Natural killer cell (primary cell): Measurements from ENCODE around the gene HSD3B7. TPM values are rescaled to one million over a fixed set of nuclear protein-coding genes. Genes with fewer than 3 reads are reported as not detected.

Experiments used
- ATAC-seq, 3 donors: fragments of 150-1000 bp in 2 of 3; fragments of 200-7000 bp in 1 of 3; cut with Tn5 transposase; 1 replicate in 1 of 3; 2 replicates in 2 of 3; pipeline ENCODE4 v1.10.0; 2021; ENCODE audit warnings: mild to moderate bottlenecking in 2 of 3, moderate library complexity in 2 of 3
- DNase-seq, 2 donors: peaks; one replicate each; pipeline versions ENCODE4 v3.0.0 to v3.0.0-alpha.2; 2013 to 2021; ENCODE audit warnings: mixed read lengths in 1 of 2
- H3K27ac ChIP-seq: one replicate; pipeline ENCODE4 v1.5.1; 2013; ENCODE audit warnings: mild to moderate bottlenecking, low read length
- H3K27me3 ChIP-seq: one replicate; pipeline ENCODE4 v1.6.1; 2013; ENCODE audit warnings: low read length; ENCODE audit not compliant: control insufficient read depth, insufficient read depth
- H3K36me3 ChIP-seq: one replicate; pipeline ENCODE4 v1.6.1; 2013; ENCODE audit warnings: low read length; ENCODE audit not compliant: control insufficient read depth, insufficient read depth
- H3K4me1 ChIP-seq: one replicate; pipeline ENCODE4 v1.6.1; 2013; ENCODE audit warnings: low read length; ENCODE audit not compliant: control insufficient read depth, insufficient read depth
- H3K4me3 ChIP-seq: one replicate; pipeline ENCODE4 v1.5.1; 2013; ENCODE audit warnings: low read length
- H3K9me3 ChIP-seq: one replicate; pipeline ENCODE4 v1.6.1; 2013; ENCODE audit warnings: low read length; ENCODE audit not compliant: control insufficient read depth, insufficient read depth
- H3K27ac Mint-ChIP-seq, 2 donors: one replicate each; pipeline ENCODE4 v1.8.0; 2022; ENCODE audit warnings: mild to moderate bottlenecking in 2 of 2, mixed read lengths in 2 of 2, moderate library complexity in 1 of 2
- H3K27me3 Mint-ChIP-seq, 2 donors: one replicate each; pipeline ENCODE4 v1.8.0; 2022; ENCODE audit warnings: low read depth in 2 of 2, mixed read lengths in 2 of 2
- H3K36me3 Mint-ChIP-seq: one replicate; pipeline ENCODE4 v1.8.0; 2022; ENCODE audit warnings: mixed read lengths
- H3K4me1 Mint-ChIP-seq, 2 donors: one replicate each; pipeline ENCODE4 v1.8.0; 2022; ENCODE audit warnings: mixed read lengths in 2 of 2
- H3K4me3 Mint-ChIP-seq: one replicate; pipeline ENCODE4 v1.8.0; 2022; ENCODE audit warnings: mild to moderate bottlenecking, moderate library complexity, mixed read lengths
- H3K9me3 Mint-ChIP-seq, 2 donors: one replicate each; pipeline ENCODE4 v1.8.0; 2022; ENCODE audit warnings: mixed read lengths in 2 of 2
- CTCF ChIP-seq: fragments of 200-600 bp; IDR thresholded peaks from one replicate; pipeline ENCODE4 v1.8.0; 2022; ENCODE audit warnings: antibody characterized with exemption
- WGBS: methylation state at CpG from one replicate; pipeline ENCODE4 v1.1.7; 2013; ENCODE audit warnings: missing lambda C conversion rate; ENCODE audit not compliant: insufficient coverage; 5-methylcytosine and 5-hydroxymethylcytosine counted together
- intact Hi-C: fragments of 100-400 bp; cut with micrococcal nuclease; formaldehyde crosslinking; loops from one replicate; pipeline ENCODE4 v1.14.2; 2022
- total RNA-seq, 4 donors: library from RNA; stranded (reverse); fragments of 120-200 nt in 1 of 4; gene quantifications; one replicate each; pipeline versions ENCODE4 v1.2.3 to v1.2.4, GENCODE V29; 2013 to 2022

The HSD3B7 gene
- total RNA-seq, 3 donors from 2014 or later (not counting 1 experiment from before 2014, with no cell fraction given) = 0.26 to 2.1 (median 0.39) TPM

- H3K4me3 Mint-ChIP-seq = no peak overlapping the region
- WGBS = 63% methylated on average over 42 of the region's 44 CpGs
- Histone ChIP-seq H3K27me3 (no peaks in the 10 kb centered on the region), H3K27ac (peak overlapping the region; percentile 71), H3K9me3 (no peaks in the 10 kb centered on the region), H3K36me3 (no peaks in the 10 kb centered on the region), H3K4me3 (peak overlapping the region; percentile 74), H3K4me1 (peaks cover 27% of the 10 kb centered on the region)
- H3K27ac Mint-ChIP-seq = peak overlapping the region in 1 of 2 donors; percentile 88
- TF ChIP-seq CTCF = no peak
- ATAC-seq = peak in 2 of 3 donors; percentile 16 to 22
- no peaks in the 10 kb centered on the region for H3K27me3 Mint-ChIP-seq
- no peaks in the 10 kb centered on the region for H3K36me3 Mint-ChIP-seq
- peak in 1 of 2 donors; percentile 35 for DNase-seq
- intact Hi-C loops = no loop called here
- no peaks in the 10 kb centered on the region for H3K9me3 Mint-ChIP-seq
- H3K4me1 Mint-ChIP-seq = peaks cover 10 to 28% of the 10 kb centered on the region in 2 donors
Measured at GRCh38 chr16:30947859-30948666, 36.9 kb upstream of the HSD3B7 start.

DNA sequence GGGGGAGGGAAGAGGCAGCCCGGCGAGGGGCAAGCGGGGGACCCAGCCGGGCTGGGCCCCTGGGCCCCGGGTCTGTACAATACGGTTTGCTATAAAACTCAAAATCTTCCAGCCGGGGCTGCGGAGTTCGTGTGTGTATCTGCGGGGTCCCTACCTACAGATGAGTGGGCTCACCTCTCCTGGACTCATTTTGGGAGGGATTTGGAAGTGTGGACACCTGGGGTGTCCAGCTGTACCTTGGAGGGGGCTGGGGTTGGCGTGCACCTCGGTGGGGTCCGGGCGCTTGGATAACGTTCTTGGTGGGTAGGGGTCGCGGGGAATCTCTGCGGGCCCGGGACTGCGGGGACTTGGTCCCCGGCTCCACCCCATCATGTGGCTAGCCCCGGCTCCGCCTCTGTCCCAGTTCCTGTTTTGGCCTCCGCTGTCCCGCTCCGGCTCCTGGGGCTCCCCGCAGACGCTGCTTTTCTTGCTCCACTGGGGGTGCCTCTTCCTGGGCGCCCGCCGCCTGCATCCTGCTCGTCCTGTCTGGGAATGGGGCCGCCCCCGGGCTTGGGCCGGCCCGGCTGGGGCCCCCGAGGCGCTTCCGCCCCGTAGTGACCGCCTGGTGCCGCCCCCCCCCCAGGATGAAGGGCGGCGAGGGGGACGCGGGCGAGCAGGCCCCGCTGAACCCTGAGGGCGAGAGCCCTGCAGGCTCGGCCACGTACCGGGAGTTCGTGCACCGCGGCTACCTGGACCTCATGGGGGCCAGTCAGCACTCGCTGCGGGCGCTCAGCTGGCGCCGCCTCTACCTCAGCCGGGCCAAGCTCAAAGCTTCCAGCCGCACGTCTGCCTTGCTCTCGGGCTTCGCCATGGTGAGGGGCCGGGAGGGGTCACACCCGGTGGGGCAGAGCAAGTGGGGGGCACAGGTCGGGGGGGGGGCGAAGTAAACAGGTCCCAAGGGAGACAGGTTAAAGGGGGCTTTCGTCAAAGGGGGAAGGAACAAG, 36.0 kb upstream of the HSD3B7 start, which contains the start of gene ORAI3:
Gene ORAI3 (plus strand): TSS at position 402 of the 983 bp plus-strand sequence. CDS start 222 bp downstream, at position 624.
- no peak for TF ChIP-seq CTCF
- Histone ChIP-seq H3K9me3 (no peaks in the 10 kb centered on the region), H3K36me3 (no peaks in the 10 kb centered on the region), H3K4me3 (peak within 1 kb of the TSS; percentile 74), H3K4me1 (peaks cover 30% of the 10 kb centered on the region), H3K27me3 (no peaks in the 10 kb centered on the region), H3K27ac (peak within 1 kb of the TSS; percentile 71)
- H3K4me1 Mint-ChIP-seq = peaks cover 10 to 34% of the 10 kb centered on the region in 2 donors
- H3K27ac Mint-ChIP-seq = peak within 1 kb of the TSS; percentile 60 to 88
- ATAC-seq = peak; percentile 63 to 77 (median 67)
- H3K27me3 Mint-ChIP-seq = no peaks in the 10 kb centered on the region
- 2% methylated on average over 70 of the region's 70 CpGs for WGBS
- no peaks in the 10 kb centered on the region for H3K9me3 Mint-ChIP-seq
- peak within 1 kb of the TSS; percentile 92 for H3K4me3 Mint-ChIP-seq
- peak in 1 of 2 donors; percentile 62 for DNase-seq
- intact Hi-C loops = no loop called here
- no peaks in the 10 kb centered on the region for H3K36me3 Mint-ChIP-seq

DNA sequence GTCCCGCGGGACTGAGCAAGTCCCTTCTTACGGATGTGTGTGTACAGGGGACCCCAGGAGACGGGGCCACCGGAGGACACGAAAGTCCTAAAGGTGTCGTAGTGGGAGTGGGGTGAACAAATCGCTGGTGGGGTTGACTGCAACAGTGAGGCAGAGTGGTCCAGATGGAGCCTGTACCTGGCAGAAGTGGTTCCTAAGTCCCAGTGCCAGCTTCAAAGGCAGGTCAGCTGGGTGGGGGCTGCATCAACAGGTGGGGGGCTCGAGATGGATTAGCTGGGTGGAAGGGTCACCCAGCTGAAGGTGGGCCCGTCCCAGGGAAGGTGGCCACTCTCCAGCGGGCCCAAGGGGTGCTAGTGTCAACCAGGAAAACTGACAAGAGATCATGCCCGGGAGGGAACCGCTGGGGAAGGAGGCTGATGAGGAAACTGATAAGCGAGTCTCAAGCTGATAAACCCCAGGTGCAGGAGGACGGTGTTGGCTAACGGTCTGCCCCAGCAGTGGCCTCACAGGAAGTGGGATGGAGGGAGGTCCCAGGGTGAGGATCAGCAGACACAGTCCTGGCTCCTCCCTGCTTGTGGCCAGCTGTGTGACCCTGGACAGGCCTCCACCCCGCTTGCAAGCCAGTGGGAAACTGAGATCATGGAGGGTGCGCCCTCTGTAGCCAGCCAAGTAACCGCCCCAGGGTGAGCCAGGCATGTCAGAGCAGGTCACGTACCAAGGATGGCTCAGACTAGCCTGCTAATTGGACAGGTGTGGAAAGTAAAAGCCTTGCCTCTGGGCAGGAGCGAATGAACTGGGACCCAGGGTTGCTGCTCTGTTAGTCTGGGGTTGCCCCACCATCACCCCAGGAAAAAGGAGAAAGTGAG, 35.1 kb upstream of the HSD3B7 start:
- ATAC-seq (peak; percentile 39 to 47 (median 45)), DNase-seq (peak in 1 of 2 donors; percentile 49)
- Histone ChIP-seq H3K4me3 (peak overlapping the region; percentile 74), H3K27ac (peak overlapping the region; percentile 71), H3K9me3 (no peaks in the 10 kb centered on the region), H3K36me3 (no peaks in the 10 kb centered on the region), H3K4me1 (peaks cover 32% of the 10 kb centered on the region), H3K27me3 (no peaks in the 10 kb centered on the region)
- no peaks in the 10 kb centered on the region for H3K27me3 Mint-ChIP-seq
- H3K4me1 Mint-ChIP-seq = peaks cover 10 to 28% of the 10 kb centered on the region in 2 donors
- peak overlapping the region; percentile 92 for H3K4me3 Mint-ChIP-seq
- H3K36me3 Mint-ChIP-seq = no peaks in the 10 kb centered on the region
- TF ChIP-seq CTCF = no peak
- intact Hi-C loops = no loop called here
- no peaks in the 10 kb centered on the region for H3K9me3 Mint-ChIP-seq
- 3% methylated on average over 21 of the region's 21 CpGs for WGBS
- peak overlapping the region; percentile 60 to 88 for H3K27ac Mint-ChIP-seq
